Left ventricle myocardium inferior (tissue), 1 donor: ENCODE results near the gene PLEKHD1. TPM values are rescaled to one million over a fixed set of nuclear protein-coding genes. Genes with fewer than 3 reads are reported as not detected.

Experiments
- DNase-seq: peaks from one replicate; pipeline ENCODE4 v3.0.0-alpha.2; 2020
- H3K27ac ChIP-seq: fragments of 200-600 bp; replicated peaks from 2 replicates; pipeline ENCODE4 v1.8.0; 2021
- H3K27me3 ChIP-seq: fragments of 200-600 bp; 2 replicates; pipeline ENCODE4 v1.8.0; 2021; ENCODE audit warnings: low read depth
- H3K36me3 ChIP-seq: fragments of 200-600 bp; 2 replicates; pipeline ENCODE4 v1.8.0; 2021
- H3K4me1 ChIP-seq: fragments of 200-600 bp; 2 replicates; pipeline ENCODE4 v1.8.0; 2021
- H3K4me3 ChIP-seq: fragments of 200-600 bp; 2 replicates; pipeline ENCODE4 v1.8.0; 2021; ENCODE audit warnings: mild to moderate bottlenecking, moderate library complexity
- H3K9me3 ChIP-seq: fragments of 200-600 bp; replicated peaks from 2 replicates; pipeline ENCODE4 v1.8.0; 2021
- CTCF ChIP-seq: fragments of 200-600 bp; IDR thresholded peaks from 2 replicates; pipeline ENCODE4 v1.8.0; 2021; ENCODE audit warnings: antibody characterized with exemption, mild to moderate bottlenecking, borderline replicate concordance
- intact Hi-C: fragments of 100-400 bp; cut with micrococcal nuclease; formaldehyde crosslinking; loops from one replicate; pipeline ENCODE4 v1.11.0; 2022
- total RNA-seq: library from RNA; stranded (reverse); fragmentation: NEBNext Ultra II Directional; extraction: Animal tissue kit (Norgen Biotek cat#: 25700); gene quantifications from one replicate; pipeline ENCODE4 v1.2.1, GENCODE V29; 2021
- donor health status: DM: no; HTN: yes; CAD: no; lungs with severe emphysema.

PLEKHD1 gene
- total RNA-seq, 1 donor from 2014 or later = 0.14 TPM

GRCh38 chr14:69539631-69540410, 55.3 kb downstream of the PLEKHD1 start:
- no peak for TF ChIP-seq CTCF
- H3K4me1 ChIP-seq = no peaks in the 10 kb centered on the region
- H3K27ac ChIP-seq = no peak overlapping the region
- no peak for DNase-seq
- peaks cover 61% of the 10 kb centered on the region for H3K27me3 ChIP-seq
- intact Hi-C loops = no loop called here
- H3K4me3 ChIP-seq = no peak overlapping the region
- H3K36me3 ChIP-seq = no peaks in the 10 kb centered on the region
- no peaks in the 10 kb centered on the region for H3K9me3 ChIP-seq

- Histone ChIP-seq H3K36me3 (no peaks in the 10 kb centered on the region), H3K9me3 (no peaks in the 10 kb centered on the region), H3K27me3 (peaks cover 53% of the 10 kb centered on the region), H3K4me1 (no peaks in the 10 kb centered on the region), H3K27ac (no peak overlapping the region), H3K4me3 (no peak overlapping the region)
- intact Hi-C loops = no loop called here
- DNase-seq = no peak
- TF ChIP-seq CTCF = no peak
Observed at GRCh38 chr14:69540654-69541335, 56.3 kb downstream of the PLEKHD1 start.

- no peak for DNase-seq
- intact Hi-C loops = no loop called here
- Histone ChIP-seq H3K36me3 (no peaks in the 10 kb centered on the region), H3K27me3 (peaks cover 49% of the 10 kb centered on the region), H3K9me3 (no peaks in the 10 kb centered on the region), H3K4me3 (no peak overlapping the region), H3K4me1 (no peaks in the 10 kb centered on the region), H3K27ac (no peak overlapping the region)
- no peak for TF ChIP-seq CTCF
Observed at GRCh38 chr14:69542311-69542710, 57.8 kb downstream of the PLEKHD1 start.

- Histone ChIP-seq H3K27me3 (peaks cover 54% of the 10 kb centered on the region), H3K4me3 (no peak overlapping the region), H3K4me1 (peaks cover 5% of the 10 kb centered on the region), H3K27ac (no peak overlapping the region), H3K36me3 (no peaks in the 10 kb centered on the region), H3K9me3 (no peaks in the 10 kb centered on the region)
- no peak for TF ChIP-seq CTCF
- DNase-seq = no peak
- intact Hi-C loops = no loop called here
Observed at GRCh38 chr14:69543341-69544115, 59.0 kb downstream of the PLEKHD1 start.

- H3K4me3 ChIP-seq = peak overlapping the region; percentile 45
- no peak for DNase-seq
- peak; percentile 59 for TF ChIP-seq CTCF
- intact Hi-C loops = no loop called here
- H3K36me3 ChIP-seq = no peaks in the 10 kb centered on the region
- H3K4me1 ChIP-seq = peaks cover 5% of the 10 kb centered on the region
- no peaks in the 10 kb centered on the region for H3K9me3 ChIP-seq
- H3K27ac ChIP-seq = no peak overlapping the region
- H3K27me3 ChIP-seq = peaks cover 67% of the 10 kb centered on the region
Observed at GRCh38 chr14:69547701-69548348, 63.3 kb downstream of the PLEKHD1 start.
